HG02884 (cell line): ENCODE results near the gene PWWP2B.
A peak's percentile ranks its signal among the peaks of the same experiment; 100 is the strongest.

ENCODE experiments used
- ATAC-seq: cut with Tn5 transposase; IDR thresholded peaks from one replicate; pipeline ENCODE4 v1.9.1; 2021; ENCODE audit warnings: mild to moderate bottlenecking, moderate library complexity; ENCODE audit not compliant: unreplicated experiment

PWWP2B gene

GRCh38 chr10:132392811-132393694 lies 3.9 kb upstream of the PWWP2B start:
- no peak for ATAC-seq

GRCh38 chr10:132393695-132394181 lies 3.3 kb upstream of the PWWP2B start:
- ATAC-seq = no peak

- ATAC-seq = no peak
Observed at GRCh38 chr10:132394201-132394811, 2.7 kb upstream of the PWWP2B start.

- ATAC-seq = no peak
Observed at GRCh38 chr10:132394936-132395703, 1.9 kb upstream of the PWWP2B start.

GRCh38 chr10:132395704-132396493 lies 1.1 kb upstream of the PWWP2B start:
- peak; percentile 10 for ATAC-seq

- ATAC-seq = peak; percentile 53
Observed at GRCh38 chr10:132396494-132397035, 435 bp upstream of the PWWP2B start.

- no peak for ATAC-seq
Observed at GRCh38 chr10:132397671-132398565, 918 bp downstream of the PWWP2B start.

- ATAC-seq = no peak
Observed at GRCh38 chr10:132398566-132398991, 1.6 kb downstream of the PWWP2B start.

- ATAC-seq = no peak
Observed at GRCh38 chr10:132399117-132400035, 2.4 kb downstream of the PWWP2B start.

- no peak for ATAC-seq
Observed at GRCh38 chr10:132400041-132400546, 3.1 kb downstream of the PWWP2B start.

GRCh38 chr10:132400547-132401151 lies 3.6 kb downstream of the PWWP2B start:
- no peak for ATAC-seq

- ATAC-seq = no peak
Observed at GRCh38 chr10:132401401-132402118, 4.6 kb downstream of the PWWP2B start.

GRCh38 chr10:132402781-132403241 lies 5.8 kb downstream of the PWWP2B start:
- ATAC-seq = no peak

- no peak for ATAC-seq
Observed at GRCh38 chr10:132403511-132404168, 6.6 kb downstream of the PWWP2B start.

GRCh38 chr10:132404169-132404880 lies 7.3 kb downstream of the PWWP2B start:
- ATAC-seq = no peak
